ENCODE measurements around the gene CNIH2. TPM values are rescaled to one million over a fixed set of nuclear protein-coding genes. Genes with fewer than 3 reads are reported as not detected.

CNIH2 gene
- total and polyA plus RNA-seq, 2 of the 13 experiments (the other 11 are each of a cell fraction or from before 2014, with no cell fraction given): 0.60 to 0.69 TPM

GRCh38 chr11:66312549-66313320 lies 34.8 kb downstream of the CNIH2 start (continued):
- TF ChIP-seq KDM3A (CRISPR knock-in tag; IDR thresholded peaks at IDR 0.05; ENCODE audit: low read depth) (no peak), ATF7-NPFF (CRISPR knock-in tag; IDR thresholded peaks at IDR 0.05; ENCODE audit: low read depth) (0 out of 2 replicates have a peak, but pooled peaks have one; percentile 20), ZNF564 (CRISPR knock-in tag; IDR thresholded peaks at IDR 0.05) (no peak), XRCC5 (optimal IDR thresholded peaks at IDR 0.05; ENCODE audit: low read length) (no peak), ZNF816 (CRISPR knock-in tag; IDR thresholded peaks at IDR 0.05; ENCODE audit: borderline replicate concordance) (peak; percentile 84), ZNF503 (CRISPR knock-in tag; IDR thresholded peaks at IDR 0.05) (peak; percentile 36; the same call in 1 of the 2 replicates), TGIF2 (CRISPR knock-in tag; IDR thresholded peaks at IDR 0.05) (peak; percentile 3; the same call in 1 of the 2 replicates), HNF1B (CRISPR knock-in tag; IDR thresholded peaks at IDR 0.05) (0 out of 2 replicates have a peak, but pooled peaks have one; percentile 2), EHMT2 (IDR thresholded peaks at IDR 0.05; ENCODE audit: borderline replicate concordance, low read depth, low read length) (no peak), SSRP1 (CRISPR knock-in tag; IDR thresholded peaks at IDR 0.05) (no peak), FOXP4 (CRISPR knock-in tag; IDR thresholded peaks at IDR 0.05) (peak; percentile 22; the same call in 1 of the 2 replicates), FLYWCH1 (CRISPR knock-in tag; IDR thresholded peaks at IDR 0.05) (no peak), CEBPB (IDR thresholded peaks at IDR 0.05; ENCODE audit: borderline replicate concordance, low read depth, low read length) (no peak)
- TF ChIP-seq, protein P1, sequence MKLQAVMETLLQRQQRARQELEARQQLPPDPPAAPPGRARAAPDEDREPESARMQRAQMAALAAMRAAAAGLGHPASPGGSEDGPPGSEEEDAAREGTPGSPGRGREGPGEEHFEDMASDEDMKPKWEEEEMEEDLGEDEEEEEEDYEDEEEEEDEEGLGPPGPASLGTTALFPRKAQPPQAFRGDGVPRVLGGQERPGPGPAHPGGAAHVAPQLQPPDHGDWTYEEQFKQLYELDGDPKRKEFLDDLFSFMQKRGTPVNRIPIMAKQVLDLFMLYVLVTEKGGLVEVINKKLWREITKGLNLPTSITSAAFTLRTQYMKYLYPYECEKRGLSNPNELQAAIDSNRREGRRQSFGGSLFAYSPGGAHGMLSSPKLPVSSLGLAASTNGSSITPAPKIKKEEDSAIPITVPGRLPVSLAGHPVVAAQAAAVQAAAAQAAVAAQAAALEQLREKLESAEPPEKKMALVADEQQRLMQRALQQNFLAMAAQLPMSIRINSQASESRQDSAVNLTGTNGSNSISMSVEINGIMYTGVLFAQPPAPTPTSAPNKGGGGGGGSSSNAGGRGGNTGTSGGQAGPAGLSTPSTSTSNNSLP (IDR thresholded peaks at IDR 0.05; ENCODE audit: low read depth, low read length): no peak
- TF ChIP-seq, protein P2, sequence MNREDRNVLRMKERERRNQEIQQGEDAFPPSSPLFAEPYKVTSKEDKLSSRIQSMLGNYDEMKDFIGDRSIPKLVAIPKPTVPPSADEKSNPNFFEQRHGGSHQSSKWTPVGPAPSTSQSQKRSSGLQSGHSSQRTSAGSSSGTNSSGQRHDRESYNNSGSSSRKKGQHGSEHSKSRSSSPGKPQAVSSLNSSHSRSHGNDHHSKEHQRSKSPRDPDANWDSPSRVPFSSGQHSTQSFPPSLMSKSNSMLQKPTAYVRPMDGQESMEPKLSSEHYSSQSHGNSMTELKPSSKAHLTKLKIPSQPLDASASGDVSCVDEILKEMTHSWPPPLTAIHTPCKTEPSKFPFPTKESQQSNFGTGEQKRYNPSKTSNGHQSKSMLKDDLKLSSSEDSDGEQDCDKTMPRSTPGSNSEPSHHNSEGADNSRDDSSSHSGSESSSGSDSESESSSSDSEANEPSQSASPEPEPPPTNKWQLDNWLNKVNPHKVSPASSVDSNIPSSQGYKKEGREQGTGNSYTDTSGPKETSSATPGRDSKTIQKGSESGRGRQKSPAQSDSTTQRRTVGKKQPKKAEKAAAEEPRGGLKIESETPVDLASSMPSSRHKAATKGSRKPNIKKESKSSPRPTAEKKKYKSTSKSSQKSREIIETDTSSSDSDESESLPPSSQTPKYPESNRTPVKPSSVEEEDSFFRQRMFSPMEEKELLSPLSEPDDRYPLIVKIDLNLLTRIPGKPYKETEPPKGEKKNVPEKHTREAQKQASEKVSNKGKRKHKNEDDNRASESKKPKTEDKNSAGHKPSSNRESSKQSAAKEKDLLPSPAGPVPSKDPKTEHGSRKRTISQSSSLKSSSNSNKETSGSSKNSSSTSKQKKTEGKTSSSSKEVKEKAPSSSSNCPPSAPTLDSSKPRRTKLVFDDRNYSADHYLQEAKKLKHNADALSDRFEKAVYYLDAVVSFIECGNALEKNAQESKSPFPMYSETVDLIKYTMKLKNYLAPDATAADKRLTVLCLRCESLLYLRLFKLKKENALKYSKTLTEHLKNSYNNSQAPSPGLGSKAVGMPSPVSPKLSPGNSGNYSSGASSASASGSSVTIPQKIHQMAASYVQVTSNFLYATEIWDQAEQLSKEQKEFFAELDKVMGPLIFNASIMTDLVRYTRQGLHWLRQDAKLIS (CRISPR knock-in tag; IDR thresholded peaks at IDR 0.05): no peak

Measured in HepG2 (cell line).